Measurements from ENCODE around the gene APEH. TPM values are rescaled to one million over a fixed set of nuclear protein-coding genes. Genes with fewer than 3 reads are reported as not detected.

Gene APEH
- total and polyA plus RNA-seq, 2 of the 13 experiments (the other 11 are each of a cell fraction or from before 2014, with no cell fraction given) = 116 to 130 TPM

DNA sequence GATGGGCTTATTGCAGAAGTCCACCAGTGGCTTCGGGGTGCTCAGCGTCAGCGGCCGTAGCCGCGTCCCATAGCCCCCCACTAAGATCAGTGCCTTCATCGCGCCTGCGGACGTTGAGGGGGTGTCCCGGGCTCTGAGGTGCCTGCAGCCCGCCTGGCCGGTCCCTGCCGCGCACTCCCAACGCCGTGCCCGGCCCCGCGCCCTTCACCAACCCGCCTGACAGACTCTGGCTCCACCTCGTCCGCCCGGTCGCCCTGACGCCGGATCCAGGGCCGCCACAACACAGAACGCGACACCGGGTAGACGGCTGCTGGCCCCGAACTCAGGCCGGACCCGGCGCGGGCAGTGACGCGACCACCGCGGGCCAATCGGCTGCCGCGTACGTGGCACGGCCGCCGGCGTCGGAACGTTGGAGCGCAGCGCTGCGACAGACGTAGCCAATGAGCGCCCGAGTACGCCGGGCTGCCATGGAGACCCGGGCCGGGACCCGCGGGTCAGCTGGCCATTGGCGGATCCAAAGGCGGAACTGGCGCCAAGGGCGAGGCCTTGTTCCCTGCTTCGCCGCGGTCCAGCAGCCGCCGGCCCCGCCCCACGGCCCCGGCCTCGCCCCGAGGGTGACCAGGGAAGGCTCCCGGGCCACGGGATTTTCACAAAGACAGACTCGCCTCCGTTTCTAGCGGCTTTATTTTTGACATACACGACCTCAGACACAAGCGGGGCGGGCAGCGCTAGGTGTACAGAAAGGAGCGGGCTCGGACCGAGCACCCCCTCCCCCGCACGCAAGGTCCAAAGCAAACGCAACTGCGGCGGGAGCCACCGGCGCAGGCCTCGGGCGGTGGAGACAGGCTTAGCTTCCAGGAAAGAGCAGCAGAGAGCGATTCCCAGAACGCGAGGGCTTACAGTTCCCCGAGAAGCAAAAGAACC is 49.7 kb downstream of the APEH start, which contains the start of gene GMPPB (continued):
- TF ChIP-seq ELK4 (CRISPR knock-in tag; IDR thresholded peaks at IDR 0.05; ENCODE audit: borderline replicate concordance) = no peak
- TF ChIP-seq TAF1 (CRISPR knock-in tag; IDR thresholded peaks at IDR 0.05) = peak; percentile 63; the same call in 1 of the 2 replicates
- TF ChIP-seq ZNF790 (CRISPR knock-in tag; IDR thresholded peaks at IDR 0.05; ENCODE audit: borderline replicate concordance) = no peak
- TF ChIP-seq ZNF670 (CRISPR knock-in tag; IDR thresholded peaks at IDR 0.05; ENCODE audit: borderline replicate concordance) = no peak
- TF ChIP-seq ZNF260 (CRISPR knock-in tag; IDR thresholded peaks at IDR 0.05; ENCODE audit: borderline replicate concordance, low read depth) = no peak
- TF ChIP-seq, protein P1, sequence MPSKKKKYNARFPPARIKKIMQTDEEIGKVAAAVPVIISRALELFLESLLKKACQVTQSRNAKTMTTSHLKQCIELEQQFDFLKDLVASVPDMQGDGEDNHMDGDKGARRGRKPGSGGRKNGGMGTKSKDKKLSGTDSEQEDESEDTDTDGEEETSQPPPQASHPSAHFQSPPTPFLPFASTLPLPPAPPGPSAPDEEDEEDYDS (CRISPR knock-in tag; IDR thresholded peaks at IDR 0.05) = peak; percentile 51
- TF ChIP-seq, protein P2, sequence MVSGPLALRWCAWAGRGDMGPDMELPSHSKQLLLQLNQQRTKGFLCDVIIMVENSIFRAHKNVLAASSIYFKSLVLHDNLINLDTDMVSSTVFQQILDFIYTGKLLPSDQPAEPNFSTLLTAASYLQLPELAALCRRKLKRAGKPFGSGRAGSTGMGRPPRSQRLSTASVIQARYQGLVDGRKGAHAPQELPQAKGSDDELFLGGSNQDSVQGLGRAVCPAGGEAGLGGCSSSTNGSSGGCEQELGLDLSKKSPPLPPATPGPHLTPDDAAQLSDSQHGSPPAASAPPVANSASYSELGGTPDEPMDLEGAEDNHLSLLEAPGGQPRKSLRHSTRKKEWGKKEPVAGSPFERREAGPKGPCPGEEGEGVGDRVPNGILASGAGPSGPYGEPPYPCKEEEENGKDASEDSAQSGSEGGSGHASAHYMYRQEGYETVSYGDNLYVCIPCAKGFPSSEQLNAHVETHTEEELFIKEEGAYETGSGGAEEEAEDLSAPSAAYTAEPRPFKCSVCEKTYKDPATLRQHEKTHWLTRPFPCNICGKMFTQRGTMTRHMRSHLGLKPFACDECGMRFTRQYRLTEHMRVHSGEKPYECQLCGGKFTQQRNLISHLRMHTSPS (CRISPR knock-in tag; IDR thresholded peaks at IDR 0.05; ENCODE audit: low read depth) = no peak
- no peak for TF ChIP-seq SSRP1 (CRISPR knock-in tag; IDR thresholded peaks at IDR 0.05)
- TF ChIP-seq PHF8 (CRISPR knock-in tag; IDR thresholded peaks at IDR 0.05) = peak; percentile 85
- TF ChIP-seq ZNF263 (CRISPR knock-in tag; IDR thresholded peaks at IDR 0.05) = no peak
- peak; percentile 91 for TF ChIP-seq MYPOP (CRISPR knock-in tag; IDR thresholded peaks at IDR 0.05)
- TF ChIP-seq, protein P3, sequence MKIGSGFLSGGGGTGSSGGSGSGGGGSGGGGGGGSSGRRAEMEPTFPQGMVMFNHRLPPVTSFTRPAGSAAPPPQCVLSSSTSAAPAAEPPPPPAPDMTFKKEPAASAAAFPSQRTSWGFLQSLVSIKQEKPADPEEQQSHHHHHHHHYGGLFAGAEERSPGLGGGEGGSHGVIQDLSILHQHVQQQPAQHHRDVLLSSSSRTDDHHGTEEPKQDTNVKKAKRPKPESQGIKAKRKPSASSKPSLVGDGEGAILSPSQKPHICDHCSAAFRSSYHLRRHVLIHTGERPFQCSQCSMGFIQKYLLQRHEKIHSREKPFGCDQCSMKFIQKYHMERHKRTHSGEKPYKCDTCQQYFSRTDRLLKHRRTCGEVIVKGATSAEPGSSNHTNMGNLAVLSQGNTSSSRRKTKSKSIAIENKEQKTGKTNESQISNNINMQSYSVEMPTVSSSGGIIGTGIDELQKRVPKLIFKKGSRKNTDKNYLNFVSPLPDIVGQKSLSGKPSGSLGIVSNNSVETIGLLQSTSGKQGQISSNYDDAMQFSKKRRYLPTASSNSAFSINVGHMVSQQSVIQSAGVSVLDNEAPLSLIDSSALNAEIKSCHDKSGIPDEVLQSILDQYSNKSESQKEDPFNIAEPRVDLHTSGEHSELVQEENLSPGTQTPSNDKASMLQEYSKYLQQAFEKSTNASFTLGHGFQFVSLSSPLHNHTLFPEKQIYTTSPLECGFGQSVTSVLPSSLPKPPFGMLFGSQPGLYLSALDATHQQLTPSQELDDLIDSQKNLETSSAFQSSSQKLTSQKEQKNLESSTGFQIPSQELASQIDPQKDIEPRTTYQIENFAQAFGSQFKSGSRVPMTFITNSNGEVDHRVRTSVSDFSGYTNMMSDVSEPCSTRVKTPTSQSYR (CRISPR knock-in tag; IDR thresholded peaks at IDR 0.05; ENCODE audit: borderline replicate concordance) = no peak
- TF ChIP-seq NCOA2 (CRISPR knock-in tag; IDR thresholded peaks at IDR 0.05) = peak; percentile 10; the same call in 1 of the 2 replicates
- TF ChIP-seq TRIM24 (CRISPR knock-in tag; IDR thresholded peaks at IDR 0.05) = no peak
- TF ChIP-seq ZNF446 (CRISPR knock-in tag; IDR thresholded peaks at IDR 0.05) = peak; percentile 75
- TF ChIP-seq, protein P4, sequence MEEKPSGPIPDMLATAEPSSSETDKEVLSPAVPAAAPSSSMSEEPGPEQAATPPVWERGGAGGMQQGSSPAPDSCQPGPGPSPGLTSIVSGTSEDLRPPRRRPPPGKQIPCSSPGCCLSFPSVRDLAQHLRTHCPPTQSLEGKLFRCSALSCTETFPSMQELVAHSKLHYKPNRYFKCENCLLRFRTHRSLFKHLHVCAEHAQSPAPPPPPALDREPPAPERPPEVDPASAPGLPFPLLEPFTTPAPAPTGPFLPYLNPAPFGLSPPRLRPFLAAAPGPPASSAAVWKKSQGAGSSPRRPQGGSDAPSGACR (CRISPR knock-in tag; IDR thresholded peaks at IDR 0.05) = no peak
- peak; percentile 91 for TF ChIP-seq ZNF546 (CRISPR knock-in tag; conservative IDR thresholded peaks at IDR 0.05)
- no peak for TF ChIP-seq TBP (CRISPR knock-in tag; IDR thresholded peaks at IDR 0.05)
- TF ChIP-seq MED13 (CRISPR knock-in tag; IDR thresholded peaks at IDR 0.05) = peak; percentile 12; the same call in 1 of the 2 replicates
- peak; percentile 38; the same call in 1 of the 2 replicates for TF ChIP-seq ZSCAN21 (CRISPR knock-in tag; IDR thresholded peaks at IDR 0.05; ENCODE audit: borderline replicate concordance)
- TF ChIP-seq GABPB1 (CRISPR knock-in tag; IDR thresholded peaks at IDR 0.05) = peak; percentile 85; the same call in 1 of the 2 replicates
